H1 (cell line): ENCODE measurements around the gene SMNDC1. TPM values are rescaled to one million over a fixed set of nuclear protein-coding genes. Genes with fewer than 3 reads are reported as not detected.

ENCODE experiments used
- CTCF ChIA-PET: fragments of 300-600 bp; sonication (Branson Sonifier 250); formaldehyde crosslinking; loops from one replicate; lab custom pipeline; 2021; ENCODE audit not compliant: partially characterized antibody; lab: Charles Lee
- POLR2A ChIA-PET: fragments of 300-600 bp; sonication (Branson Sonifier 250); formaldehyde crosslinking; loops from one replicate; lab custom pipeline; 2021; ENCODE audit warnings: inconsistent platforms; ENCODE audit not compliant: partially characterized antibody; lab: Charles Lee
- DNase-seq, 2 experiments: peaks; one replicate each; pipeline versions ENCODE4 v3.0.0 to v3.0.0-alpha.2; 2010 to 2022; ENCODE audit warnings: low spot score in 2 of 2, low read depth in 1 of 2, mixed read lengths in 1 of 2
- FAIRE-seq: peaks from 2 replicates; lab custom pipeline; 2011; peaks lifted over from hg19 to GRCh38; lab: Jason Lieb, UNC
- H2AFZ ChIP-seq: 2 replicates; pipeline ENCODE4 v1.8.1; 2012; ENCODE audit warnings: low read length, inconsistent platforms
- H2AK5ac ChIP-seq: 2 replicates; pipeline ENCODE4 v1.6.1; 2013; ENCODE audit warnings: low read depth, low read length
- H2BK120ac ChIP-seq: replicated peaks from 2 replicates; pipeline ENCODE3; 2013; ENCODE audit warnings: low read depth, low read length, inconsistent platforms
- H2BK12ac ChIP-seq: 2 replicates; pipeline ENCODE4 v1.6.1; 2013; ENCODE audit warnings: low read depth, low read length
- H2BK15ac ChIP-seq: 2 replicates; pipeline ENCODE4 v1.6.1; 2013; ENCODE audit warnings: low read length
- H2BK20ac ChIP-seq: 2 replicates; pipeline ENCODE4 v1.6.1; 2013; ENCODE audit warnings: low read length
- H2BK5ac ChIP-seq: 2 replicates; pipeline ENCODE4 v1.6.1; 2013; ENCODE audit warnings: low read depth, low read length
- H3K14ac ChIP-seq: 2 replicates; pipeline ENCODE4 v1.6.1; 2013; ENCODE audit warnings: inconsistent platforms; ENCODE audit not compliant: insufficient read length
- H3K18ac ChIP-seq: 2 replicates; pipeline ENCODE4 v1.6.1; 2013; ENCODE audit warnings: low read length; ENCODE audit errors: extremely low read depth
- H3K23ac ChIP-seq: 2 replicates; pipeline ENCODE4 v1.6.1; 2013; ENCODE audit warnings: inconsistent platforms; ENCODE audit not compliant: insufficient read length
- H3K23me2 ChIP-seq: 2 replicates; pipeline ENCODE4 v1.6.1; 2013; ENCODE audit warnings: low read depth, low read length
- H3K27ac ChIP-seq: 2 replicates; pipeline ENCODE4 v1.6.1; 2011; ENCODE audit warnings: low read depth, low read length, inconsistent platforms
- H3K27me3 ChIP-seq, 4 experiments: replicated peaks in 1 of 4; 1 replicate in 1 of 4; 2 replicates in 3 of 4; pipeline versions ENCODE4 v1.6.1 to v1.8.1; 2011 to 2013; ENCODE audit warnings: low read length in 3 of 4, mild to moderate bottlenecking in 3 of 4, inconsistent platforms in 2 of 4, mixed read lengths in 2 of 4, moderate library complexity in 1 of 4; ENCODE audit not compliant: control insufficient read depth in 3 of 4, insufficient read depth in 3 of 4; ENCODE audit errors: extremely low read depth in 1 of 4
- H3K36me3 ChIP-seq, 4 experiments: 2 replicates each; pipeline versions ENCODE4 v1.6.1 to v1.8.1; 2011 to 2013; ENCODE audit warnings: mild to moderate bottlenecking in 4 of 4, low read length in 3 of 4, moderate library complexity in 2 of 4, control low read depth in 1 of 4, inconsistent platforms in 1 of 4; ENCODE audit not compliant: insufficient read depth in 4 of 4, control insufficient read depth in 2 of 4
- H3K4ac ChIP-seq: replicated peaks from 2 replicates; pipeline ENCODE3; 2013; ENCODE audit warnings: low read length, low read depth, mixed read lengths, inconsistent platforms; ENCODE audit not compliant: insufficient read length
- H3K4me1 ChIP-seq, 4 experiments: replicated peaks in 1 of 4; 1 replicate in 1 of 4; 2 replicates in 3 of 4; pipeline versions ENCODE4 v1.6.1 to v1.8.1; 2011 to 2013; ENCODE audit warnings: low read length in 3 of 4, inconsistent platforms in 2 of 4, mixed read lengths in 1 of 4; ENCODE audit not compliant: insufficient read depth in 4 of 4, control insufficient read depth in 3 of 4
- H3K4me2 ChIP-seq, 2 experiments: 2 replicates each; pipeline versions ENCODE4 v1.6.1 to v1.8.1; 2011 to 2013; ENCODE audit warnings: low read depth in 2 of 2, low read length in 2 of 2, control low read depth in 1 of 2, inconsistent platforms in 1 of 2, mild to moderate bottlenecking in 1 of 2; ENCODE audit not compliant: insufficient read depth in 1 of 2
- H3K4me3 ChIP-seq, 4 experiments: fragments of 200-600, 300-600 bp in 1 of 4; sonication (generic), shearing (Covaris generic), sonication (Bioruptor Twin) in 1 of 4; 2 replicates each; pipeline versions ENCODE4 v1.5.1 to v1.8.1; 2011 to 2016; ENCODE audit warnings: low read length in 4 of 4, low read depth in 3 of 4, control low read depth in 2 of 4, inconsistent platforms in 2 of 4, mild to moderate bottlenecking in 2 of 4, mixed read lengths in 1 of 4, moderate library complexity in 1 of 4; ENCODE audit not compliant: insufficient read depth in 2 of 4; ENCODE audit errors: extremely low read depth in 1 of 4
- H3K56ac ChIP-seq: replicated peaks from 2 replicates; pipeline ENCODE3; 2013; ENCODE audit warnings: low read depth, mild to moderate bottlenecking, mixed read lengths, low read length, inconsistent platforms; ENCODE audit not compliant: insufficient read length
- H3K79me1 ChIP-seq: 2 replicates; pipeline ENCODE4 v1.6.1; 2013; ENCODE audit warnings: low read depth, low read length, control low read depth
- H3K79me2 ChIP-seq, 2 experiments: 2 replicates each; pipeline versions ENCODE4 v1.6.1 to v1.8.1; 2012 to 2013; ENCODE audit warnings: low read length in 2 of 2, mild to moderate bottlenecking in 2 of 2, inconsistent platforms in 1 of 2; ENCODE audit not compliant: insufficient read depth in 2 of 2, control insufficient read depth in 1 of 2
- H3K9ac ChIP-seq, 4 experiments: replicated peaks in 1 of 4; 1 replicate in 1 of 4; 2 replicates in 3 of 4; pipeline versions ENCODE4 v1.6.1 to v1.8.1; 2011 to 2013; ENCODE audit warnings: low read depth in 3 of 4, low read length in 3 of 4, control low read depth in 2 of 4, mild to moderate bottlenecking in 2 of 4, moderate library complexity in 2 of 4, inconsistent platforms in 1 of 4; ENCODE audit errors: extremely low read depth in 1 of 4
- H3K9me3 ChIP-seq, 2 experiments: 2 replicates each; pipeline versions ENCODE4 v1.6.1 to v1.8.1; 2012 to 2013; ENCODE audit warnings: mild to moderate bottlenecking in 2 of 2, moderate library complexity in 2 of 2, control low read depth in 1 of 2, inconsistent platforms in 1 of 2, low read depth in 1 of 2, low read length in 1 of 2, mixed read lengths in 1 of 2; ENCODE audit not compliant: insufficient read depth in 2 of 2
- H4K20me1 ChIP-seq, 2 experiments: replicated peaks in 1 of 2; 2 replicates each; pipeline versions ENCODE3 to v1.8.1; 2011 to 2013; ENCODE audit warnings: inconsistent platforms in 2 of 2, low read length in 2 of 2, mild to moderate bottlenecking in 1 of 2; ENCODE audit not compliant: insufficient read depth in 2 of 2, control insufficient read depth in 1 of 2
- H4K5ac ChIP-seq: 2 replicates; pipeline ENCODE4 v1.6.1; 2013; ENCODE audit warnings: low read length, low read depth, mixed read lengths, inconsistent platforms; ENCODE audit not compliant: insufficient read length
- H4K8ac ChIP-seq: 2 replicates; pipeline ENCODE4 v1.8.0; 2013; ENCODE audit warnings: mild to moderate bottlenecking, moderate library complexity, low read length, inconsistent platforms; ENCODE audit not compliant: insufficient read depth; ENCODE audit errors: extremely low read depth
- H4K91ac ChIP-seq: replicated peaks from 2 replicates; pipeline ENCODE3; 2013; ENCODE audit warnings: low read length, mixed read lengths, inconsistent platforms; ENCODE audit not compliant: insufficient read length
- BRCA1 ChIP-seq: IDR thresholded peaks from 2 replicates; pipeline ENCODE4 v1.6.1; 2012; ENCODE audit warnings: low read depth, low read length, improper control_type of control experiment
- CEBPB ChIP-seq: IDR thresholded peaks from 2 replicates; pipeline ENCODE4 v1.6.1; 2012; ENCODE audit warnings: low read depth, low read length
- RAD21 ChIP-seq, 2 experiments: IDR thresholded peaks in 1 of 2; conservative IDR thresholded peaks in 1 of 2; 2 replicates each; pipeline ENCODE4 v1.6.1; 2011; ENCODE audit warnings: low read depth in 2 of 2, low read length in 2 of 2, improper control_type of control experiment in 1 of 2, inconsistent platforms in 1 of 2, mild to moderate bottlenecking in 1 of 2, moderate library complexity in 1 of 2
- SIRT6 ChIP-seq: IDR thresholded peaks from one replicate; pipeline ENCODE4 v1.7.1; 2012; ENCODE audit warnings: low read length, inconsistent platforms
- SP1 ChIP-seq: IDR thresholded peaks from 2 replicates; pipeline ENCODE4 v1.6.1; 2011; ENCODE audit warnings: low read depth, low read length
- WGBS, 2 experiments: shearing (Covaris generic) in 1 of 2; methylation state at CpG; one replicate each; pipeline versions ENCODE4 v1.1.6 to v1.1.7; 2013 to 2015; ENCODE audit warnings: low lambda C conversion rate in 2 of 2, mixed read lengths in 2 of 2, inconsistent platforms in 1 of 2, low coverage in 1 of 2, missing lambda C conversion rate in 1 of 2; ENCODE audit not compliant: insufficient replicate concordance in 2 of 2, insufficient coverage in 1 of 2, insufficient read length in 1 of 2; ENCODE audit errors: extremely low coverage in 1 of 2, missing lambda C conversion rate in 1 of 2; 5-methylcytosine and 5-hydroxymethylcytosine counted together
- polyA plus RNA-seq, 7 experiments: library from polyadenylated mRNA; depleted of rRNA in 3 of 7; stranded (reverse) in 5 of 7; unstranded in 2 of 7; fragments of >200 nt in 5 of 7; fragments of 200-250 nt in 2 of 7; gene quantifications; 1 replicate in 5 of 7; 2 replicates in 1 of 7; 4 replicates in 1 of 7; pipeline versions ENCODE4 v1.2.1 to v1.2.3, GENCODE V29; 2011 to 2013; ENCODE audit warnings: missing spikeins in 2 of 7, mixed read lengths in 2 of 7
- total RNA-seq: library from RNA; stranded (reverse); fragmentation: NEBNext Ultra II Directional; extraction: Animal tissue kit (Norgen Biotek cat#: 25700); gene quantifications from 2 replicates; pipeline ENCODE4 v1.2.1, GENCODE V29; 2021
- TF ChIP-seq, protein P1 (sequence below), 3 experiments: IDR thresholded peaks; 1 replicate in 2 of 3; 2 replicates in 1 of 3; pipeline versions ENCODE4 v1.5.1 to v1.6.1; 2011; ENCODE audit warnings: low read length in 3 of 3, mild to moderate bottlenecking in 3 of 3, inconsistent platforms in 2 of 3, low read depth in 1 of 3, moderate library complexity in 1 of 3; ENCODE audit not compliant: insufficient read depth in 1 of 3; ENCODE audit errors: control extremely low read depth in 1 of 3

Gene SMNDC1
- total and polyA plus RNA-seq, 2 of the 8 experiments (the other 6 are each of a cell fraction or from before 2014, with no cell fraction given): 8.1 to 48.6 TPM

DNA sequence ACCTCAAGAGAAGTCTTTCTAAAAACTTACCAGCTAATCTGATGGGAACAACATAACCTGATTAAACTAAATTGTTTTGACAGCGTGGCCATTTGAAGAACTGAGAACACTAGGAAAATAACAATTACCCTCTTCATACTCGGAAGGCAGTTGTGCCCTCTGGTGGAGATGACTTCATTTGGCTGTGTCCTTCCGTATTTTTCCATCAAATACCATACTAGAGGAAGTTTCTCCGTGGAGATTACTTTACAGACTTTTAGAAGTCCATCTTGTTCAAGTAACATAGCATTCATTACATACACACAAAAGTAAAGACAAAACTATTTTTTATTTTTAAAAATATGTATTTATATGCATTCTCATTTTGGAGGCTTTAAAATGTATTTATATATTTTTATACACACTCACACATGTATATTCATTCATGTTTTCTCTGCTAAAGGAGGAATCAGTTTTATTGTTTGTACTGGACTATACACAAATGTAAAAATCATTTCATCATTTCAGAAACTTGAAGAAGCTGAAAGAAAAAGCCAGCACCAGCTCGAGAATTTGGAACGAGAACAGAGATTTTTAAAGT lies 25.2 kb downstream of the SMNDC1 start:
- Histone ChIP-seq H4K8ac (no peak overlapping the region), H3K79me1 (no peaks in the 10 kb centered on the region), H3K79me2 (no peaks in the 10 kb centered on the region), H3K23me2 (no peaks in the 10 kb centered on the region), H3K56ac (no peak overlapping the region), H3K4me3 (no peak overlapping the region), H2BK20ac (no peak overlapping the region), H2BK15ac (no peak overlapping the region), H3K18ac (no peak overlapping the region), H4K91ac (no peak overlapping the region), H3K4ac (no peak overlapping the region), H2BK120ac (no peak overlapping the region), H3K4me1 (no peaks in the 10 kb centered on the region), H3K14ac (no peak overlapping the region), H4K20me1 (no peaks in the 10 kb centered on the region), H3K23ac (no peak overlapping the region), H3K36me3 (no peaks in the 10 kb centered on the region; a peak in 1 of 8 replicates), H2AK5ac (no peak overlapping the region), H3K4me2 (no peak overlapping the region), H3K9me3 (no peaks in the 10 kb centered on the region), H3K9ac (no peak overlapping the region), H4K5ac (no peak overlapping the region), H3K27ac (no peak overlapping the region), H2BK5ac (no peak overlapping the region), H2BK12ac (no peak overlapping the region), H2AFZ (no peak overlapping the region), H3K27me3 (no peaks in the 10 kb centered on the region)
- FAIRE-seq: peak; percentile 90
- DNase-seq: no peak
- CTCF ChIA-PET: interaction anchor here (0.7 to 3.7 kb wide), 32 partner anchors 8 to 395 kb away, joined by 3 to 47 read pairs (median 4); partner anchors contain the start of gene MXI1
- POLR2A ChIA-PET: interaction anchor here (0.9 to 1.6 kb wide), 2 partner anchors 10 to 23 kb away, joined by 3 to 4 read pairs; no protein-coding TSS in a partner anchor
- TF ChIP-seq RAD21 (IDR thresholded peaks at IDR 0.05 in 1 of 2, conservative IDR thresholded peaks at IDR 0.05 in 1 of 2; ENCODE audit: low read depth in 2 of 2, low read length in 2 of 2): peak; percentile 83 to 86
- 0 out of 2 replicates have a peak, but pooled peaks have one; percentile 40 for TF ChIP-seq SP1
- TF ChIP-seq, protein P1, sequence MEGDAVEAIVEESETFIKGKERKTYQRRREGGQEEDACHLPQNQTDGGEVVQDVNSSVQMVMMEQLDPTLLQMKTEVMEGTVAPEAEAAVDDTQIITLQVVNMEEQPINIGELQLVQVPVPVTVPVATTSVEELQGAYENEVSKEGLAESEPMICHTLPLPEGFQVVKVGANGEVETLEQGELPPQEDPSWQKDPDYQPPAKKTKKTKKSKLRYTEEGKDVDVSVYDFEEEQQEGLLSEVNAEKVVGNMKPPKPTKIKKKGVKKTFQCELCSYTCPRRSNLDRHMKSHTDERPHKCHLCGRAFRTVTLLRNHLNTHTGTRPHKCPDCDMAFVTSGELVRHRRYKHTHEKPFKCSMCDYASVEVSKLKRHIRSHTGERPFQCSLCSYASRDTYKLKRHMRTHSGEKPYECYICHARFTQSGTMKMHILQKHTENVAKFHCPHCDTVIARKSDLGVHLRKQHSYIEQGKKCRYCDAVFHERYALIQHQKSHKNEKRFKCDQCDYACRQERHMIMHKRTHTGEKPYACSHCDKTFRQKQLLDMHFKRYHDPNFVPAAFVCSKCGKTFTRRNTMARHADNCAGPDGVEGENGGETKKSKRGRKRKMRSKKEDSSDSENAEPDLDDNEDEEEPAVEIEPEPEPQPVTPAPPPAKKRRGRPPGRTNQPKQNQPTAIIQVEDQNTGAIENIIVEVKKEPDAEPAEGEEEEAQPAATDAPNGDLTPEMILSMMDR (IDR thresholded peaks at IDR 0.05; ENCODE audit: control extremely low read depth in 1 of 3, insufficient read depth in 1 of 3, low read depth in 1 of 3, low read length in 3 of 3): peak in 2 of 3 experiments; percentile 70 to 72; a peak in 3 of 4 replicates
- TF ChIP-seq CEBPB: no peak
- no peak for TF ChIP-seq BRCA1
- no peak for TF ChIP-seq SIRT6
- WGBS, 2 experiments: 53% methylated on average over 6 of the region's 6 CpGs; no CpG with 5 or more reads in 1 of the 2 experiments
